Progenitor cell of endocrine pancreas (in vitro differentiated cells): ENCODE results near the gene TMC3. TPM values are rescaled to one million over a fixed set of nuclear protein-coding genes. Genes with fewer than 3 reads are reported as not detected.

ENCODE experiments used
- DNase-seq: peaks from one replicate; pipeline ENCODE4 v3.0.0; 2021; ENCODE audit warnings: low spot score; ENCODE audit not compliant: unreplicated experiment
- H3K27ac Mint-ChIP-seq: 2 replicates; pipeline ENCODE4 v1.8.0; 2021; ENCODE audit warnings: mild to moderate bottlenecking, moderate library complexity, mixed read lengths
- H3K27me3 Mint-ChIP-seq: 2 replicates; pipeline ENCODE4 v1.8.0; 2021; ENCODE audit warnings: mixed read lengths
- H3K36me3 Mint-ChIP-seq: 2 replicates; pipeline ENCODE4 v1.8.0; 2022; ENCODE audit warnings: mixed read lengths; ENCODE audit not compliant: insufficient read depth
- H3K4me1 Mint-ChIP-seq: 2 replicates; pipeline ENCODE4 v1.8.0; 2021; ENCODE audit warnings: low read depth, mixed read lengths
- H3K4me3 Mint-ChIP-seq: 2 replicates; pipeline ENCODE4 v1.8.0; 2021; ENCODE audit warnings: low read depth, mild to moderate bottlenecking, moderate library complexity, mixed read lengths
- H3K9me3 Mint-ChIP-seq: 2 replicates; pipeline ENCODE4 v1.8.0; 2021; ENCODE audit warnings: low read depth, mixed read lengths
- CTCF ChIP-seq: fragments of 200-600 bp; sonication (generic); IDR thresholded peaks from one replicate; pipeline ENCODE4 v1.5.0; 2021; ENCODE audit warnings: antibody characterized with exemption, mild to moderate bottlenecking; ENCODE audit not compliant: unreplicated experiment
- total RNA-seq: library from RNA; stranded (reverse); gene quantifications from 2 replicates; pipeline ENCODE4 v1.2.1, GENCODE V29; 2021

Gene TMC3
- total RNA-seq, 1 donor from 2014 or later = 0.10 TPM

- DNase-seq = no peak
- no peaks in the 10 kb centered on the region for H3K27me3 Mint-ChIP-seq
- TF ChIP-seq CTCF = no peak
- H3K27ac Mint-ChIP-seq = no peak overlapping the region
- H3K4me3 Mint-ChIP-seq = no peak overlapping the region
- peaks cover 2% of the 10 kb centered on the region for H3K4me1 Mint-ChIP-seq
- no peaks in the 10 kb centered on the region for H3K9me3 Mint-ChIP-seq
- H3K36me3 Mint-ChIP-seq = no peaks in the 10 kb centered on the region
These were observed 39.8 kb upstream of the TMC3 start for GRCh38 chr15:81413851-81414250.

GRCh38 chr15:81411969-81412633, 38.1 kb upstream of the TMC3 start:
- Mint-ChIP-seq H3K9me3 (no peaks in the 10 kb centered on the region), H3K27me3 (peaks cover 8% of the 10 kb centered on the region), H3K4me1 (peaks cover 2% of the 10 kb centered on the region), H3K36me3 (no peaks in the 10 kb centered on the region), H3K27ac (no peak overlapping the region), H3K4me3 (no peak overlapping the region)
- no peak for TF ChIP-seq CTCF
- DNase-seq = no peak

GRCh38 chr15:81411051-81411450, 37.0 kb upstream of the TMC3 start:
- H3K9me3 Mint-ChIP-seq = no peaks in the 10 kb centered on the region
- peaks cover 9% of the 10 kb centered on the region for H3K27me3 Mint-ChIP-seq
- no peak for DNase-seq
- H3K4me3 Mint-ChIP-seq = no peak overlapping the region
- no peak overlapping the region for H3K27ac Mint-ChIP-seq
- peak; percentile 8 for TF ChIP-seq CTCF
- peaks cover 2% of the 10 kb centered on the region for H3K4me1 Mint-ChIP-seq
- H3K36me3 Mint-ChIP-seq = no peaks in the 10 kb centered on the region

DNA sequence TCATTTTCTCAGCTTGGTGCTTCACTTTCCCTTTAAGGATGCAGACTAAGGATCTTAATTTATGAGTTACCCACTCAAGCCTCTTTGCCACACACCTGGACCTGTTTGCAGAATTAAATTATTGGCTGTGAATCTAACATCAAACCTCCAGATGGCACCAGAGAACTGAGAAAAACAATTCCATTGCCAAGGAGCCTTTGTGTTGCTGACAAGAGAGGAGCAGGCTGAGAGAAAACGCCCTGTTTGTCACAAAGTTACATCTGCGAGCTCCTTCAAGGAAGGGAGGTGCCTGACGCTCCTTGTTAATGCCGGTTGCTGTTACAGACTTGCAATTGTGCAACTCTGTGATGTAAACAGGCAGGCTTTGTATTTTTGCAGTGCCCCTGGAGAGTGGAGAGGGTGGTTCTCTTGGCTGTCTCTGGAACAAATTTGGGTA, 36.3 kb upstream of the TMC3 start:
- DNase-seq = no peak
- Mint-ChIP-seq H3K27ac (no peak overlapping the region), H3K4me1 (peaks cover 2% of the 10 kb centered on the region), H3K27me3 (peaks cover 9% of the 10 kb centered on the region), H3K4me3 (no peak overlapping the region), H3K36me3 (no peaks in the 10 kb centered on the region), H3K9me3 (no peaks in the 10 kb centered on the region)
- TF ChIP-seq CTCF = peak; percentile 70

DNA sequence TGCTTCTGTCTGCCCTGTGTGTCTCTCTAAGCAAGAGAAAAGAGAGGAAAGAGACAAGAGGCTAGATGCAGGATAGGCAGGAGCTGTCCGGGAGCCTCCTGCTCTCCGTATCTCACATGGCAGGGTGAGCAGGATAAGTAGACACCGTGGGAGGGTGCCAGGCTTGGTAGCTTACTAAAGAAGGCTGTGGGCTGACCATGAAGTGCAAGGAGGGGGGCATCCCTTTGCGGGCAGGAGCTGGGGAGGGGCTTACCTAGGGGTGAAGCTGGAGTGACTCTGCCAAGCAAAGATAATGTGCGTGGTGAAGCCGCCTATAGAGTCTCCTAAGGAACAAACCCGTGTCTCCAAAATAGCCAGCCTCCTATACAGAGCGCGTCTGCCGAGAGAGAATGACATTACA, 33.7 kb upstream of the TMC3 start:
- peaks cover 9% of the 10 kb centered on the region for H3K27me3 Mint-ChIP-seq
- no peaks in the 10 kb centered on the region for H3K36me3 Mint-ChIP-seq
- H3K9me3 Mint-ChIP-seq = no peaks in the 10 kb centered on the region
- TF ChIP-seq CTCF = no peak
- DNase-seq = no peak
- H3K4me1 Mint-ChIP-seq = peaks cover 2% of the 10 kb centered on the region
- no peak overlapping the region for H3K27ac Mint-ChIP-seq
- no peak overlapping the region for H3K4me3 Mint-ChIP-seq
